GM21723 (cell line): ENCODE results near the gene MAP3K5.

Source experiments
- ATAC-seq: cut with Tn5 transposase; IDR thresholded peaks from one replicate; pipeline ENCODE4 v1.9.1; 2021; ENCODE audit warnings: mild to moderate bottlenecking, moderate library complexity; ENCODE audit not compliant: unreplicated experiment

MAP3K5 gene

GRCh38 chr6:136526196-136526930 is 265.9 kb downstream of the MAP3K5 start:
- no peak for ATAC-seq

GRCh38 chr6:136525586-136526195 is 266.6 kb downstream of the MAP3K5 start:
- no peak for ATAC-seq

GRCh38 chr6:136524936-136525413 is 267.3 kb downstream of the MAP3K5 start:
- no peak for ATAC-seq

- no peak for ATAC-seq
Measured at GRCh38 chr6:136524339-136524935, 267.8 kb downstream of the MAP3K5 start.

GRCh38 chr6:136523196-136523595 is 269.1 kb downstream of the MAP3K5 start:
- no peak for ATAC-seq

- no peak for ATAC-seq
Measured at GRCh38 chr6:136522636-136523035, 269.6 kb downstream of the MAP3K5 start.

- ATAC-seq, result no peak
Measured at GRCh38 chr6:136521911-136522310, 270.4 kb downstream of the MAP3K5 start.

GRCh38 chr6:136521427-136521826 is 270.9 kb downstream of the MAP3K5 start:
- no peak for ATAC-seq

GRCh38 chr6:136520517-136520916 is 271.8 kb downstream of the MAP3K5 start:
- ATAC-seq, result no peak

- no peak for ATAC-seq
Measured at GRCh38 chr6:136517582-136517981, 274.7 kb downstream of the MAP3K5 start.

GRCh38 chr6:136517002-136517401 is 275.3 kb downstream of the MAP3K5 start:
- no peak for ATAC-seq

- ATAC-seq, result no peak
Measured at GRCh38 chr6:136514591-136514990, 277.7 kb downstream of the MAP3K5 start.

GRCh38 chr6:136511926-136512325 is 280.4 kb downstream of the MAP3K5 start:
- ATAC-seq, result no peak

GRCh38 chr6:136511397-136511796 is 280.9 kb downstream of the MAP3K5 start:
- no peak for ATAC-seq

GRCh38 chr6:136510782-136511181 is 281.5 kb downstream of the MAP3K5 start:
- no peak for ATAC-seq

GRCh38 chr6:136510299-136510698 is 282.0 kb downstream of the MAP3K5 start:
- ATAC-seq, result no peak

GRCh38 chr6:136508725-136509392 is 283.4 kb downstream of the MAP3K5 start:
- no peak for ATAC-seq
